GM10266 (cell line): Measurements from ENCODE around the gene DAW1.
"Not testable (repeated sequence)": the region's sequence is repeated elsewhere in the genome, so short reads cannot be mapped to it uniquely, and the experiment has no call there.

Experiments
- DNase-seq: peaks from one replicate; pipeline ENCODE4 v3.0.0; 2012; ENCODE audit errors: extremely low spot score
- TF ChIP-seq, protein P1 (sequence below): IDR thresholded peaks from 2 replicates; pipeline ENCODE4 v1.5.1; 2012; ENCODE audit warnings: mild to moderate bottlenecking, low read depth; ENCODE audit not compliant: control insufficient read depth, insufficient read depth; ENCODE audit errors: missing control alignments

DAW1 gene

DNA sequence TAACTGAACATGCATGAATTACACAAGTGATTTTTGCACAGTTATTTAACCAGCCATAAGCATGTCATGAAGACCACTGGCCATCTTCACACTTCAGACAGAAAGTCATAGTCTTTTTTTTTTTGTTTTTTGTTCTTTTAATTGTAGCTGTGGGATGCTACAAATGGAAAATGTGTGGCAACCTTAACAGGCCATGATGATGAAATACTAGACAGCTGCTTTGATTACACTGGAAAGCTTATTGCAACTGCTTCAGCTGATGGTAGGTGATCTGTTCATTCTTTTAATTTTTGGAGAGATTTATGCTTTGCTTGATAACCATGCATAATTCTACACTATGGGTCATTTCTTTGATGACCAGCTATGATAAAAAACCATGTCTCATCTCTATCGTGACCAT, 35.6 kb downstream of the DAW1 start:
- DNase-seq, result no peak
- TF ChIP-seq, protein P1, sequence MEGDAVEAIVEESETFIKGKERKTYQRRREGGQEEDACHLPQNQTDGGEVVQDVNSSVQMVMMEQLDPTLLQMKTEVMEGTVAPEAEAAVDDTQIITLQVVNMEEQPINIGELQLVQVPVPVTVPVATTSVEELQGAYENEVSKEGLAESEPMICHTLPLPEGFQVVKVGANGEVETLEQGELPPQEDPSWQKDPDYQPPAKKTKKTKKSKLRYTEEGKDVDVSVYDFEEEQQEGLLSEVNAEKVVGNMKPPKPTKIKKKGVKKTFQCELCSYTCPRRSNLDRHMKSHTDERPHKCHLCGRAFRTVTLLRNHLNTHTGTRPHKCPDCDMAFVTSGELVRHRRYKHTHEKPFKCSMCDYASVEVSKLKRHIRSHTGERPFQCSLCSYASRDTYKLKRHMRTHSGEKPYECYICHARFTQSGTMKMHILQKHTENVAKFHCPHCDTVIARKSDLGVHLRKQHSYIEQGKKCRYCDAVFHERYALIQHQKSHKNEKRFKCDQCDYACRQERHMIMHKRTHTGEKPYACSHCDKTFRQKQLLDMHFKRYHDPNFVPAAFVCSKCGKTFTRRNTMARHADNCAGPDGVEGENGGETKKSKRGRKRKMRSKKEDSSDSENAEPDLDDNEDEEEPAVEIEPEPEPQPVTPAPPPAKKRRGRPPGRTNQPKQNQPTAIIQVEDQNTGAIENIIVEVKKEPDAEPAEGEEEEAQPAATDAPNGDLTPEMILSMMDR, result no peak

DNA sequence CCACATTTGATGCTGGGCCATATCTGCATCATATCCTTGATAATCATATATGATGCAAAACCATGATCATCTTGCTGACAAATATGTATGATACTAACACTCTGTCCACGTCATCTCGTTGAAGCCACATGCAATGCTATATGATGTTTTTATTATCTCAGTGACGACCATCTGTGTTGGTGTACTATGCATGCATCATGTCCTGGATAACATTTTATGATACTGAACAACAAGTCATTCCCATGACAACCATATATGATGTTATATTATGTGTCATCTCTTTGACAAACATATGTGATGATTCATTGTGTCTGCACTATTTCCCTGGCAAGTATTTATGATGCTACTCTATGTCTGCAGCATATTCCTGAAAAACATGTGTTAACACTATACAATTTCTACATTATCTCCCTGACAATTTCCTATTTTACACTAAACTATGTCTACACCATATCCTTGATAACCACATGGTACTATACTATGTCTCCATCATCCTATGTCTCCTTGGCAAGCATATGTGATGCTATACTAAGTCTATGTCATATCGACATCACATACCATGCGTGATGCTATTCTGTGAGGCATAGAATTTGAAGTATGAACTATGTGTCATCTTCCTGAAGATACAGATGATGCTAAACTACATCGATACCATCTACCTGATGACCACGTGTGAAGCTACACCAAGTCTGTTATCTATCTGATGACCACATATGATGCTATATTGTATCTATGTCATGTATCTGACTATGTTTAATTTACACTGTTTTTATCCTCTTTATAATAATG, 37.0 kb downstream of the DAW1 start:
- TF ChIP-seq, protein P1, result no peak
- no peak for DNase-seq

DNA sequence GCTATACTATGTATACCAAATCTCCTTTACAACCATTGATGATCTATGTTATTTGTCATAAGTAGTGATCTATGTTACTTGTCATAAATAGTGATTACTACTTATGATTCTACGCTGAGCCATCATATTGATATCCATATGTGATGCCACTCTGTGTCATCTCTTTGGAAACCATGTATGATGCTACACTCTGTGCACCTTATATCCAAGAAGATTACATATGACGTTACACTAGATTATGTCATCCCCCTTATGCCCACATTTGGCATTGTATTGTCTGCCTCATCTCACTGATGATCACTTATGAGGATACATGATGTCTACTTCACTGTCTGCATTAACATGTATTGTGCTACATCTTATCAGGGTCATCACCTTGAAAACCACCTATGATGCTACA, 42.9 kb downstream of the DAW1 start:
- TF ChIP-seq, protein P1, result no peak
- no peak for DNase-seq

DNA sequence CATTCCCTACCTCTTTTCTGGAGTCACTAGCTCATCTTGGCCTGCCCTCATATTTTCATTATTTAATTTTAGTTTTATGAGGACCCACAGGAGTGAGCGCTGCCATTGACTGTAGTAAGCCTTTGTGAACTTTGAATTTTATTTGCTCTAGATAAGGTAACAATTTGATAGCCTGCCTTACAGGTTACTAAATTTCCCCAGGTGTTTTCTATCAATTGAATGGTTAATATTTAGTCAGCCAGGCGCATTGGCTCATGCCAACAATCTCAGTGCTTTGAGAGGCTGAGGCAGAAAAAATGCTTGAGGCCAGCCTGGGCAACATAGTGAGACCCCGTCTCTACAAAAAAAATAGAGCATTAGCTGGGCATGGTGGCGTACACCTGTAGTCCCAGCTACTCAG, 50.2 kb downstream of the DAW1 start:
- DNase-seq, result no peak
- TF ChIP-seq, protein P1, result no peak

DNA sequence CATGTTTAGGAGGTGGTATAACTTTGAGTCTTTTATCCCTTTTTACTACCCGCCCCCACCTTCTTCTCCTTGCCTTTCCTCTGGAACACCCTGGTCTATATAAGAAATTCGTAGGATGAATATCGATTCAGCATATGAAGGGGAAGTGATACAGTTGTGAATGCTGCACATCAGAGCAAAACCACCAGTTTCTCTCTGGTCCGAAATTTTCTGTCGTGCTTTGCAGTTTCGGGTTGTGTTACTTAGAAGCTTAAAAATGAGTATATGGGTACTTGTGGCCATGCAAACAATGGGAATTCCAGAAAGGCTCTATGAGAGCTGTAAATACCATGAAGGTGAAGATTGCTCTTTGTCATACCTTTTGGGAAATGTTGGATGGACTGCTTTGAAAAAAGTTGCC, 60.6 kb downstream of the DAW1 start:
- TF ChIP-seq, protein P1, result no peak
- DNase-seq, result no peak

DNA sequence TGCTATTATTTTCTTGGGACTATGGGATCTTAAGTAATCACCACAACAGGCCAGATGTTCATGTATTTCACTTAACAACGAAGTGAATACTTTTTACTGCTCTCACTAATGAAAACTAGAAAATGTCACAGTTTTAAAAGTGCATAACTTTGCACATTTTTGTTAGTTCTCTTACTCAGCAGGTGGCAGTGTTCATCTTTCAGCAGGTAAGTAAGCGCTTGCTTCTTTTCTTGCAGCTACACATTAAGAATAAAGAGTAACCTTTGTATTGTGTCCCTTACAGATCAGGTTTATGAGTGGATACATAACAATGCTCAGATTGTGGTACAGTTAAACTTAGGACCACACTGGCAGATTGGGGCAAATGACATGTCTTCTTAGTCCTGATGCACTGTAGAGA, 61.0 kb downstream of the DAW1 start:
- no peak for DNase-seq
- TF ChIP-seq, protein P1, result no peak

DNA sequence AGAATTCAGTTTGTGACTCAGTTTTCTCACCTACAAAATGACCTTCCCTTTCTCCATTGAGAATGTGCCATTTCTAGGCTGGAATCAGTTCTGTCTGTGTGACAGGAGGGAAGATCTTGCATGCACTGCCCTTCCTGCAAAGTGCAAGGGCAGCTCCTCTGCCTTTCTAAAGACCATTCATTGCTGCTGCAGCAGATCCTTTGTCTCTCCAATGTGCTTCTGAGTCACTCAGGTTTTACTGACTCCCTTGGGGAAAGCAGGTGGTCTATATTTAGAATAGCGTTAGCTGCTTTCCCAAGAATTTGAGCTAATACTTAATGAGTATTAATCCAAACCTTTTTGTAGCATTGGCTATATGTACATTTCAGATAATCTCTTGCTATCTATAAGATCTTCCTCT, 62.5 kb downstream of the DAW1 start:
- TF ChIP-seq, protein P1, result no peak
- no peak for DNase-seq

DNA sequence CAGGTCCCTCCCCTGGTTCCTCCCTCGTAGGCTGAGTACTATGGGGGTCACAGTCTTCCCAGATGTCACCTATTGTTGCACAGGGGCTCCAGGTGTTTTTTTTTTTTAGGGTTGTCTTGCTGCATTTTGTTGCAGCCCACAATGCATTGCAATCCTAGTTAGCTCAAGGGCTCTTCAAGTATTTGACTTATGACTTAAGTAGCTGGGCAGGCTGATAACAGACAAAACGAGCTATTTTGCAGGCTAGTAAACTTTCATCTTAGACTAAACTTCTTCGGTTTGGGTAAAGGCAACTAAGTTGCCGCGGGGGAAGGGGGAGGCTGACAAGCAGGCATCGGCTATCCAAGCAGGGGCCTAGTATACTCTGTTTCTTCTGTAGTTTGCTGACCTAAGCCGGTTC, 64.8 kb downstream of the DAW1 start:
- DNase-seq, result not testable (repeated sequence)
